GM21367 (cell line): ENCODE measurements around the gene FIBP.

Experiments
- ATAC-seq: cut with Tn5 transposase; IDR thresholded peaks from one replicate; pipeline ENCODE4 v1.9.1; 2021; ENCODE audit not compliant: unreplicated experiment

The FIBP gene

DNA sequence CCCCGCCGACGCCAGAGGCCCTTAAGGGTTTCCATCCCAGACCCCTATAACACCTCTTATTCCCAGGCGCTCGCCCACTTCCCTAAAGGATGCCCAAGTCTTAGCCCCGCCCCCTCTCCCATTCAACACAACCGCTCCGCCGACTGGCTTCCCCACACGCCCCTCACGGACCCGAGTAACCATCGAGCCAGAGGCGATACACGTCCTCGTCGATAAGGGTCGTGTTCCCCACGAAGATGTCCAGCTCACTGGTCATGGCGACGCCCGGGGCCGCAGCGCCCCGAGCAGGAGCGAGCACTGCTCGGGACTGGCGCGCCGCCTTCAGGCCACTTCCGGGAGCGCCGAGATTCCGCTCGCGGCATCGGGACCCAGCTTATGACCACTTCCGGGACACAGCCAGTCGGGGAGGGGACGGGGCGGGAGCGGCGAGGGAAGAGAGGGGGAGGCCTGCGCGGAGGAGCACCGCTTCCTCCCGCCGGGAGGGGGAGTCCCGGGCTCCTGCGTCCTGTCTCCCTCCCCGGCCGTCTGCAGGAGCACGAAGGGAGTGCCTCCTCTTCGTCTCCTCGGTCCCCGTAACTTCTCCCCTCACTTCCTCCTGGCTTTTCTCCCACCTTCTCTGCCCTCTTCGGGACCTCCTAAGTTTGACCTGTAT lies at the start of gene FIBP:
FIBP (minus strand) TSS at position 309 of the 652 bp plus-strand sequence; CDS start at position 256, 53 bp downstream.
- ATAC-seq = peak; percentile 32

DNA sequence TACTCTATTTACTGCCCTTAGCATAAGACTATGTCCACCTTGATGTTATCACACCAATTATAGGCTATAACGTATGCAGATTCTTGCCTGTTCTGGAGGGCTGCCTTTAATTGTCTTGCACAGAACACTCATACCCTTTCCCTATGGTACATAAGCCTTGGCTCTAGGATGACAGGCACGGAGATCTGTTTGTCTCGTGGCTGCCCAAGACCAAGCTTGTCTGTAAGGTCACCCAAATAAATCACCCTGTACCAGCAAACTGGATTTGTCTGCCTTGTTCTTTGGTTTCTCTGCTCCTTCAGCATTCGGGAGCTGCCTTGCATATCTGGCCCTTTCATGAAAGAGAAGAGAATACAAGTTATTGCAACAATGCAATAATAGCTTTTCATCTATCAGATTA lies 49.5 kb upstream of the FIBP start:
- ATAC-seq = no peak

DNA sequence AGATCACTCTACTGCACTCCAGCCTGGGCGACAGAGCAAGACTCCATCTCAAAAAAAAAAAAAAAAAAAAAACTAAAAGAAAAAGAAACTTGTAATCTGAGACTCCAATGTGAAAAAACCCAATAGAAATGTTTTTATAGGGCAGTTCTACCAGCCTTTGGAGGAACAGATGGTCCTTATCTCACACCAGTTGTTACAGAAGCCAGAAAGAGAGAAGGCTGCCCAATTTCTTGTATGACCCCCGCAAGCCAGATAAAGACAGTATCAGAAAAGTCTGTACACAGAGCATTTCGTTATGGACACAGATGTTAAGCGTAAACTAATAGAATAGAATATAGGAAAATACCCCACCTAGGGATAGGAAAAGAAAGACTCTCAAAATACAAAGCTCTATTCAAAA lies 45.7 kb upstream of the FIBP start:
- no peak for ATAC-seq

DNA sequence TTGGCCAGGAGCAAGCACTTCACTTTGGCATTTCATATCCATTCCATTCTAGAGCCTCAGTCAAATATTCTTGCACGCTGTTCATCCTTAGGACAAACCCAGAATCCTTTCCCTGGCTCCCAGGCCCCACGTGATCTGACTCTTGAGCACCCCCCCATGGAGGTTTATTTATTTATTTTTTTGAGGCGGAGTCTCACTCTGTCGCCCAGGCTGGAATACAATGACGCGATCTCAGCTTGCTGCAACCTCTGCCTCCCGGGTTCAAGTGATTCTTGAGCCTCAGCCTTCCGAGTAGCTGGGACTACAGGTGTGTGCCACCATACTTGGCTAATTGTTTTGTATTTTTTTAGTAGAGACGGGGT lies 44.3 kb upstream of the FIBP start:
- ATAC-seq = no peak

DNA sequence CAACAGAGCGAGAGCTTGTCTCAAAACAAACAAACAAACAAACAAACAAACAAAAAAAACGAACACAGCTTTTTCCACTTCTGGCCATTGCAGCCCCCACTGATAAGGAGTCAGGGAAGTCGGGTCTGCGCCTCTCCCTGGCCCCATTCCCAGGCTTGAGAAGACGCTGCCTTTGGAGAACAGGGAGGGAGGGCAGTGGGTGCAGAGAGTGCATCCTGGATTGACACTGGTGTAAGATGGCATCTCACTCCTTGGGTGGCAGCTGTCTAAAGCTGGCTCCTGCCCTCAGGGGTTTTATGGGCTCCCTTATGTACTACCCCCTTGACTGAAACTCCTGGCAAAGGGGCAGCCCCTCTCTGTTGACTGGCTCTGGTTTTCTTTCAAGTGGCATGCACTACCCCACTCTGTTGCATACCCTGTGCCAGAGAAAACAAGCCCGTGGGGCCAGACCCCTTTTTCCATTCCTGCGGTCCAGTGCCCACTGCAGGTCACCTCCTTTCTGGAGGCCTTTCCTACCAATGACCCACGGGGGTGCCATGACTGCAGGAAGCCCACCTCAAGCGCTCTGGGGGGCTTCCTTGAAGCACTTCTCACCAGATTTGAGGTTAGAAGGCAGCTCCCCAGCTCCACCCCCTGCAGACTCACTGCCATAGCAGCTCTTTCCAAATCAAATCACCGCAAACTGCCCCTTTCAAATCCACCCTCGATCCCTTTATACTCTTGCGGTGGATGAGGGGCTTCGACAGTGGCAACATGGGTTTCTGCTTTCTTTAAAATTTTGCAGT lies 43.7 kb upstream of the FIBP start:
- no peak for ATAC-seq

DNA sequence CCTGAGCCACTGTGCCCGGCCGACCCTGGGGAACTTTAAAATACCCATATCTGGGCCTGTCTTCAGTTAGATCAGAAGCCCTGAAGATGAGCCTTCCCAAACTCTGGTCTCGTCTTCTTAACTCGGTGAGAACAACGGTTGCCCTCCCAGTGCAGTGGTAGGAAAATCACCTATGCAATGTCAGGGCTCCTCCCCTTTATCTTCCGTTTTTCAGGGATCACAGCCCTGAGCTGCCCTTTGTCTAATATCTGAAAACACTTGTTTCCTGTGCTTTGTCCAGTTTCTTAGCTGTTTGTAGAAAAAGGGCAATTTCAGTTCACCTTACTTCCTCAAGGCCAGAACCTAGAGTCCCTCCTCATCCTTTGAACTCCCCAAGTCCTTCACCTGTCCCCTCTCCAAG lies 40.4 kb upstream of the FIBP start:
- ATAC-seq = no peak

DNA sequence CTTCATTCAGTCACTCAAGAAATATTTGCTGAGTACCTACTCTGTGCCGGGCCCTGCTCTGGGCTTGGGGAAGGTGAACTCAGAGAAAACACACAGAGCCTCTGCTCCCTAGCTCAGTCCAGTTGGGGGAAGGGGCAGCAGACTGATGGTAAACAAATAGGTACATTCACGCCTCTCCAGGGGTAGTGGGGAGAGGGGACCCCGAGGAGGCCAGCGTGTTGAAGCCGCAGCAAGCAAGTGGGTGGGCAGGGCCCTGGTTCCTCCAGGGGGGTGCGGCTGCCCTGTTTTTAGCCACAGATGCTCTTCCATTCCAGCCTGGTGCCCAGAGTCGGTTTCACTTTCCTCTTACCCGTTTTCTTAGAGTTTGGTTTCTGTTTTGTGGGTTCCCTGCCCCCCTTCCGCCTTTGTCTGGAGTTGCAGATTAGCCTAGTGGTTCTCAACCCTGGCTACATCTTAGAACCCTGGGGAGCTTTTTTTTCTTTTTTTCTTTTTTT lies 39.7 kb upstream of the FIBP start:
- ATAC-seq = no peak

DNA sequence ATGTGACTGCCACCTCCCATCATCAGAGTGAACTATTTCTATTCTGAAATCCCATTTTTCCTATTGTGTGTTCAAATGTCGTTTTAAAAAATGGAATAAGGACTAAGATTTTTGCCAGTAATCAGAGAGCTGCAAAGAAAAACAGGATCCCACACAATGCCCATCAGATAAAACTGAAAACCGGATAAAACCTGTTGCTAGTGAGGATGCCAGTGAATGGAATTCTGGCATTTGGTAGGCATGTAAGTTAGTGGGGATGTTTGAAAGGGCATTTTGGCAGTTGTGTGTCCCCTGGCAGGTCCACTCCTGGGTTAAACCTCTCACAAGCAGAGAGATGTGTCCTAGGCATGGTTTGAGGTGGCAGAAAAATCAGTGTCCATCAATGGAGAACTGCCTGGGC lies 37.1 kb upstream of the FIBP start:
- ATAC-seq = no peak

DNA sequence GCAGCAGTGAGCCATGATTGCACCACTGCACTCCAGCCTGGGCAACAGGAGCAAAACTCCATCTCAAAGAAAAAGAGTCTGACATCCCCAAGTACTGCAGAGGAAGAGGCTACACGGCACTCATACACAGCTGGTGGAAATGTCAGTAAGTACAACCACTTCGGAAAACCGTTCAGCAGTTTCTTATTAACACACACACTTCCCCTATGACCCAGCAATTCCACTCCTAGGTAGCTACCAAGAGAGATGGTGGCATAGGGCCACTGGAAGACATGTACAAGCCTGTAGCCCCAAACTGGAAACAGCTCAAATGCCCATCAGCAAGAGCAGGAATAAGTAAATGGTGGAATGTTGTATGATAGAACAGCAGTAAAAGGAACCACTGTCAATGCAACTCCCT lies 34.3 kb upstream of the FIBP start:
- no peak for ATAC-seq

DNA sequence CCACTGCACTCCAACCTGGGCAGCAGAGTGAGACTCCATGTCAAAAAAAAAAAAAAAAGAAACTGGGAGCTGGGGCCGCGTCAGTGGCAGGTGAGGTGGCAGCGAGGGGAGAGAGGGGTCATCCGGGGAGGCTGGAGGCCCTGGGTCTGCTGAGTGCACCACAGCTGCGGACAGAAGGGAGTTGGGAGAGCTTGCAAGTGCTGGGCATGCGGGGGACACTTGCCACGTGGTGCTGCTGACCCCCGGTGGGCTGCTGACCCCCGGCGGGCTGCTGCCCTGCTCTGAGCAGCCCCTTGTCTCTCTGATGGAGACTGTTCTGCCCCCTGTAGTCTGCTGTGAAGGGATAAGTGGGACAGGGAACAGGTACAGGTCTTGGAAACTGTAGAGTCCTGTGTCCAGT lies 33.6 kb upstream of the FIBP start:
- no peak for ATAC-seq

DNA sequence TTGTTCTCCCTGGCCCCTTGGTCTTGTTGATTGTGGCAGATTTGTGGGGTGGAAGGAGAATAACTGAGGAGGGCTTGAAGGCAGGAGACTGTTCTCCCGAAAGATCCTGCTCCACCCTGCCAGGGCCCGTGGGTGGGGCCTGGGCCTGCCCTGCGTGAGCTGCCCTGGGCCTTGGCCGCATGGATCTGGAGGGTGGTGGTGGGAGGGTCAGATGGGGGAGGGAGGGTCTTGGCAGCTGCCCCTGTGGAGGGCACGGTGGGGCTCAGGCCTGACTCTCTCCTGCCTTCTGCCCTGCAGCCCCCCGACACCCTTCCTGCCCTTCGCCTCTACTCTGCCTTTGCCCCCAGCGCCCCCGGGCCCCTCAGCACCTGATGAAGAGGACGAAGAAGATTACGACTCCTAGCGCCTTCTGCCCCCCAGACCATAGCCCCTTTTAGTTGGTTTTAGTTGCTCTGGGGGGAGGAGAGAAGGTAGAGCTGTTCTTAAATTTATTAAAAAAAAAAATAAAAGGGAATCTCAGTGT lies 32.8 kb upstream of the FIBP start:
- no peak for ATAC-seq

DNA sequence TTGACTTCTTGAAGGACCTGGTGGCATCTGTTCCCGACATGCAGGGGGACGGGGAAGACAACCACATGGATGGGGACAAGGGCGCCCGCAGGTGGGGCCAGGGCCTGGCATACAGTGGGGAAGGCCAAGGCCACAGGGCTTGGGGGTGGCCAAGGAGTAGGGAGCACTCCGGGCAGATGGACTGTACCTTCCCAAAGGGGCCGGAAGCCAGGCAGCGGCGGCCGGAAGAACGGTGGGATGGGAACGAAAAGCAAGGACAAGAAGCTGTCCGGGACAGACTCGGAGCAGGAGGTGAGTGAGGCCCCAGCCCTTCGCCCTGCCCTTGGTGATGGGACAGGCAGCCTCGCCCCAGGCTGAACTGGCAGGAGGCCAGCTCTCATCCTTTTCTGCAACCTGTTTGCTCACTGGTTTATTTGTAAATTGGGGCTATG lies 32.1 kb upstream of the FIBP start:
- no peak for ATAC-seq

DNA sequence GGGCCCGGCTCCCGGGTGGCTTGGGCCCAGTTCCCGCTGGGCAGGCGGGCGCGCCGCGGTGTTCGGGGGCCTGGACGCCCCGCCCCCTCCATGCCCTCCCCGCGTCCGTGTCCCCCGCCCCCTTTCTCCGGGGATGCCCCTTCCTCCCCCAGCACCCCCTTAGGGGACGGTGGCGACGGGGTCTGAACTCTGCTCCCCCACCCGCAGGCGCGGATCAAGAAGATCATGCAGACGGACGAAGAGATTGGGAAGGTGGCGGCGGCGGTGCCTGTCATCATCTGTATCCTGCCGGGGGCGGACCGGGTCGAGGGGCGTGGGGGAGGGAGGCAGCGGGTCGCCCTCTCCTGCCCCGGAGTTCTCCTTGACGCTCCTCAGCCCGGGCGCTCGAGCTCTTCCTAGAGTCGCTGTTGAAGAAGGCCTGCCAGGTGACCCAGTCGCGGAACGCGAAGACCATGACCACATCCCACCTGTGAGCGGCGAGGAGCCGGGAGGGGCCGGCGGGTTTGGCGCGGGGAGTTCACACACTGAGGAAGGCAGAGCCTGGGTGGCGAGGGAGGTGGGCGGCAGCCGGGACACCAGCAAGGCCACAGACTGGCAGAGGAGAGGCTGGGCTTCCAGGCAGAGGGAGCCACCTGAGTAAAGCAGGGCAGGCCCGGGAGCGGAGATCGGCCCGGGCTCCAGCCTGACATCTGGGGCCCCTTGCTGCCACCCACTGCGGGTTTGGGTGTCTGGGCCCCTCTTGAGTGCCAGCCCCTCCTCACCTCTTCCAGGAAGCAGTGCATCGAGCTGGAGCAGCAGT lies 31.5 kb upstream of the FIBP start:
- peak; percentile 14 for ATAC-seq

DNA sequence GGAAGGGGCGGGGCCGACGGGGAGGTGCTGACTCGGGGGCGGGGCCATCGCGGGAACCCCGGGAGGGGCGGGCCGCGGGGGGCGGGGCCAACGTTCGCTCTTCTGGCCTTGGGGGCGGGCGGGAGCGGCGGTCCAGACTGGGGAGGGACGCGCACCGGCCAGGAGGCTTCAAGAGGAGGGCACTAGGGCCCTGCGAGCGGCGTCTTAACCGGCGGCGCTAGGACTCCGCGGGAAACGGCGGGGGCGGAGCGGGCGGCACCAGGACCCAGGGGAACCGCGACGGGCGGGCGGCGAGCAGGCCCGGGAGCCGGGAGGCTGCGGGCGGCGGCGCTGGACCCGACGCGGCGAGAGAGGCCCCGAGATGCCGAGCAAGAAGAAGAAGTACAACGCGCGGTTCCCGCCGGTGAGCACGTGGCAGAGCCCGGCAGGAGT lies 30.9 kb upstream of the FIBP start, which contains the start of gene DRAP1:
DRAP1 (plus strand) TSS at position 286 of the 432 bp plus-strand sequence; CDS start at position 362, 76 bp downstream.
- ATAC-seq = peak; percentile 64

DNA sequence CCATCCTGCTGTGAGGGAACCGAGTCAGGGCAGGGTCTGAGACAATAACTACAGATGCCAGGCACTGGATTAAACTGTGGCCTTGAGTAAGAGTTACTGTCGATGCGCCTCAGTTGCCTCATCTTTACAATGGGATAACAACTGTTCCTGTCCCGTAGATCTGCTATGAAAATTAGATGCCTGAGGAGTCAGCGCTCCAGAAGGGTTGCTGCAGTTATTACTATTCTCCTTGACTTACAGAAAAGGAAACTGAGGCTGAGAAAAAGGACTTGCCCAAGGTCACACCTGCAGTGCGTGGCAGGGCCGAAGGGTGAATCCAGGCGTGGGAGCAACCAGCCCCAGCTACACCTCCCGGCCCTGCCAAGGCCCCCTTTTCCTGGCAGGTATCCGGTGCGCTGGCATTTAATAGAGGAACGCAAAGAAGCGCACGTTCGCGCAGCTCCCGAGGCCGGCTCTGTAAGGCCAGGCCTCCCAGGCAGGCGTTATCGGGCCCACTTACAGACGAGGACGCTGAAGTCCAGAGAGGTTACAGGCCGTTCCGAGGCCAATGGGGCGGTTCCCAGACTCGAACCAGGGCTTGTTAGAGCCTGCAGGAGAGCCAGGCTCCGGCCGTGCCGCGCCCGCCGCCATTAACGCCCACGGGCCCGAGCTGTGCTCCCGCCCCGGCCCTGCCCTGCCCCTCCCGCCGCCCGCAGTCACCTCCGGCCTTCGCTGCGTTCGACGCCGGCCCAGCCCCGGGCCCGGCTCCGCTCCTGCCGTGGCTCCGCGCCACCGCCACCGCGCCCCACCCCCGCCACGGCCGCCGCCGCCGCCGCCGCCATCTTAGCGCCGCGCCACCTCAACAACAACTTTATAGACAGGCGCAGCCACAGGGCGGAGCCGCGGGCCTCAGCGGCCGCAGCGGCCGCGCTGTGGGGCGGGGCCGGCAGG lies 30.2 kb upstream of the FIBP start, which contains the start of gene C11orf68:
C11orf68 (minus strand) TSS at position 852 of the 930 bp plus-strand sequence; CDS start at position 821, 31 bp downstream.
- ATAC-seq = peak; percentile 32

DNA sequence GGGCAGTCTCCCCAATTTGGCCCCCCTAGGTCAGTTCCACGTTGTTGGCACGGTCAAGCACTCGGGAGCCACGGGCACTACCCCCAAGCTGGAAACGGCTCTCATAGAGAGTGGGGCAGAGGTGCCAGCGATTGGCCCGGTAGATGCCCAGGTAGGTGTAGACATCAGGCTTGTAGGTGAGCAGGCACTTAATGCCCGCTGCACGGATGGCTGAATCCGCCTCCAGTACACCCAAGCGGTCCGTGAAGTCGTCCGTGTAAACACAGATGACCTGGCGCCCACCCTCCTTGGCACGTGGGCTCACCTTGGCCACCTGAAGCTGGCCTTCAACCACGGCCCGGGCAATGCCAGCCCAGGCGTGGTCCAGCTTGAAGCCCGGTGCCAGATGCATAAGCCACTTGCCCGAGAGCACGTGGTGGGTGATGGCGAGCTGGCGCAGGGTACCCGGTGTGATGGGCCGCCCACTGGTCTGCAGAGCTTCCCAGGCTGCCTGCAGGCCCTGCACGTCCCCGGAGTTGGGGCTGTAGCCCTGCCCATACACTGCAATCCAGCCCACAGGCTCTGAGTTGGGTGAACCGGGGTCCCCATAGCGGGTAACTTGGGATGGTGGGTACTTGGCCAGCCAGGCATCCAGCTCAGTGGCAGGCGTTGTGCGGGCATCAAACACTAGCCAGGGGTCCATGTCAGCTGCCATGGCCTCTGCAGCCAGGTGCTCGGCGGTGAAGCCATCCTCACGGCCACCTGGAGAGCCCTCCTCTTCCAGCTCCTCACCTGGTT lies 29.4 kb upstream of the FIBP start:
- no peak for ATAC-seq

DNA sequence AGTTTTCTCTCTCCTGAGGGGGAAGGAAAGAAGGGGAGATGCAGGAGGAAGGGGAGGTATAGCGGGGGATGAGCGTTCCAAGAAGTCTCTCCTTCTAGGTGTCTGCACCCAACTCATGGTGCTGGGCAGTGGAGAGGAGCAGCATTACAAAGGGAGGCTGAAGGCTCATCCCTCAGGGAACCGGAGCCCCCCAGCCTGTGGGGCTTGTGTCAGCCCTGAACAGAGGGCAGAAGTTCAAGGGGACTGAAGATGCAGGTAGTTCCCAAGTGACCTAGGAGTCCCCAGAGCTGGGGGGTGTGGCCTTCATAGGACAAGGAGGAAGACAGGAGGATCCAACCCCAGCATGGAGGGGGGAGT lies 28.8 kb upstream of the FIBP start:
- ATAC-seq = no peak

DNA sequence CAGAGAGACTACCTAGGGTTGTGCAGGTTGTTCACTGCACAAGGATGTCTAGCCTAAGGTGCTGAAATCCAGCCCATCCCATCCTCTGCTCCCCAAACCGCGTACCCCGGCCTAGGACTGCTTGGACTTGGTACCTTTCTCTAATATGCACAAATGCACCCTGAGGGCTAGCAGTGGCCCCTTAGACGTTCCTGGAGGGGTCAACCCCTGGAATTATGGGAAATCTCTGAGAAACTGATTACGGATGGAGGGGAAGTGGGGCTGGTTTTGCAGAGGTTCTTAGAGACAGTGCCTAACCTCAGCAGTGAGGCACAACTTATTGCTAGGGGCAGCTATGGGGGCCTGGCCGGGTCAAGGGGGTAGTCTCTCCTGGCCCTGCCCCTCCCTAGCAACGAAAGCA lies 28.1 kb upstream of the FIBP start:
- ATAC-seq = no peak

DNA sequence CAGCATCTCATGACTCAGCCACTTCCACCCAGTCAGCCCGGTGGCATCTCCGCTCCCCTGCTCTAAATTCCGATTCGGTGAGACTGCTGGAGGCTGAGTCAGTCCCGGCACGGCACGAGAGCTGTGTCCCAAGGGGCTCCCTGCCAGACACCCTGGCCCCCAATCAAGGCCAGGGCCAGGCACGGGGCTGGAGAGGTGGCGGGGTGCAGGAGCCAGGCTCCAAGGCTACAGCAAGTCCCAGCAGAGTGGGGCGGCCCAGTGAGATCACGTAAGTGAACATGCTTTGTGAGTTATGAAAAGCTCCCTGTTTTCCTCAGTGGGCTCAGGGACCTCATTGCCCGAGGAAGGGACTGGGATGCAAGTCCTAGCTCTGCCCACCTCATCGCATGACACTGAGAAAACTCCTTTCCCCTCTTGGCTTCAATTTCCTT lies 27.6 kb upstream of the FIBP start:
- ATAC-seq = no peak
